HG03066 (cell line): ENCODE results near the gene SHC1.
"Not testable (repeated sequence)": the region's sequence is repeated elsewhere in the genome, so short reads cannot be mapped to it uniquely, and the experiment has no call there.

Source experiments
- ATAC-seq: cut with Tn5 transposase; IDR thresholded peaks from one replicate; pipeline ENCODE4 v1.9.1; 2021; ENCODE audit warnings: low read depth; ENCODE audit not compliant: unreplicated experiment

The SHC1 gene

GRCh38 chr1:154996966-154997701 is 26.6 kb upstream of the SHC1 start:
- ATAC-seq, result no peak

GRCh38 chr1:154995301-154995983 is 24.9 kb upstream of the SHC1 start:
- ATAC-seq, result not testable (repeated sequence)

GRCh38 chr1:154994591-154994990 is 24.0 kb upstream of the SHC1 start:
- ATAC-seq, result no peak

GRCh38 chr1:154994269-154994587 is 23.7 kb upstream of the SHC1 start:
- no peak for ATAC-seq

GRCh38 chr1:154993572-154994268 is 23.2 kb upstream of the SHC1 start, which contains the start of gene LENEP:
Gene LENEP, plus strand, starts transcription at chr1:154993586. Its CDS starts 22 bp downstream, at chr1:154993608.
- ATAC-seq, result no peak

- no peak for ATAC-seq
These were observed 22.4 kb upstream of the SHC1 start for GRCh38 chr1:154992721-154993571.

- ATAC-seq, result no peak
These were observed 19.7 kb upstream of the SHC1 start for GRCh38 chr1:154990276-154990675.

- no peak for ATAC-seq
These were observed 18.8 kb upstream of the SHC1 start for GRCh38 chr1:154989195-154989860.

GRCh38 chr1:154988058-154988954 is 17.8 kb upstream of the SHC1 start:
- no peak for ATAC-seq

- no peak for ATAC-seq
These were observed 16.8 kb upstream of the SHC1 start for GRCh38 chr1:154987326-154987725.

- ATAC-seq, result not testable (repeated sequence)
These were observed 16.2 kb upstream of the SHC1 start for GRCh38 chr1:154986736-154987135.

- no peak for ATAC-seq
These were observed 13.4 kb upstream of the SHC1 start for GRCh38 chr1:154983776-154984466.

GRCh38 chr1:154982897-154983648 is 12.5 kb upstream of the SHC1 start, which contains the start of gene FLAD1:
Gene FLAD1, plus strand, starts transcription at chr1:154983344. Its CDS starts 351 bp downstream, at chr1:154983695.
- ATAC-seq, result peak; percentile 99

- ATAC-seq, result no peak
These were observed 11.8 kb upstream of the SHC1 start for GRCh38 chr1:154982341-154982740.

GRCh38 chr1:154978360-154978759 is 7.8 kb upstream of the SHC1 start:
- no peak for ATAC-seq

- ATAC-seq, result not testable (repeated sequence)
These were observed 7.2 kb upstream of the SHC1 start for GRCh38 chr1:154977762-154978161.

GRCh38 chr1:154975409-154976059 is 5.0 kb upstream of the SHC1 start:
- no peak for ATAC-seq
